IMR-90 (cell line): ENCODE results near the gene SLC34A3. TPM values are rescaled to one million over a fixed set of nuclear protein-coding genes. Genes with fewer than 3 reads are reported as not detected.

Experiments used
- ATAC-seq: fragments of 200-7000 bp; cut with Tn5 transposase; 2 replicates; pipeline ENCODE4 v1.9.1; 2020; ENCODE audit warnings: low read depth, mild to moderate bottlenecking, moderate library complexity
- BruUV-seq: library from RNA; stranded (reverse); fragments of 400-500 nt; replicated peaks from 2 replicates; lab custom pipeline; 2021; lab: Mats Ljungman, UMichigan
- CTCF ChIA-PET: fragments of 300-600 bp; formaldehyde crosslinking; extraction: SDS; loops from one replicate; lab custom pipeline; 2021; ENCODE audit warnings: antibody characterized with exemption; lab: Yijun Ruan, JAX
- POLR2A ChIA-PET: fragments of 300-600 bp; sonication (Branson Sonifier 250); formaldehyde crosslinking; loops from one replicate; lab custom pipeline; 2022; ENCODE audit warnings: antibody characterized with exemption; ENCODE audit not compliant: unreplicated experiment; lab: Charles Lee
- DNase-seq: peaks from one replicate; pipeline ENCODE4 v3.0.0; 2013
- H2AFZ ChIP-seq: replicated peaks from 2 replicates; pipeline ENCODE3; 2013; ENCODE audit warnings: low read length, mild to moderate bottlenecking; ENCODE audit not compliant: poor library complexity
- H2AK5ac ChIP-seq: 2 replicates; pipeline ENCODE4 v1.6.1; 2013; ENCODE audit warnings: low read depth, low read length, inconsistent platforms
- H2AK9ac ChIP-seq: replicated peaks from 2 replicates; pipeline ENCODE3; 2013; ENCODE audit warnings: mild to moderate bottlenecking, low read depth, low read length, moderate library complexity; ENCODE audit not compliant: poor library complexity
- H2BK120ac ChIP-seq: 2 replicates; pipeline ENCODE4 v1.6.1; 2013; ENCODE audit warnings: low read depth, low read length, inconsistent platforms
- H2BK15ac ChIP-seq: 3 replicates; pipeline ENCODE4 v1.6.1; 2013; ENCODE audit warnings: low read depth, low read length, inconsistent platforms
- H2BK20ac ChIP-seq: 2 replicates; pipeline ENCODE4 v1.6.1; 2013; ENCODE audit warnings: low read depth, mild to moderate bottlenecking, inconsistent platforms, low read length, moderate library complexity
- H2BK5ac ChIP-seq: 2 replicates; pipeline ENCODE4 v1.6.1; 2013; ENCODE audit warnings: mild to moderate bottlenecking, low read depth, low read length, inconsistent platforms; ENCODE audit not compliant: poor library complexity, severe bottlenecking
- H3K14ac ChIP-seq: replicated peaks from 2 replicates; pipeline ENCODE4 v1.6.1; 2013; ENCODE audit warnings: low read depth, low read length, inconsistent platforms
- H3K18ac ChIP-seq: 2 replicates; pipeline ENCODE4 v1.6.1; 2013; ENCODE audit warnings: low read depth, low read length, control low read depth
- H3K23ac ChIP-seq: 2 replicates; pipeline ENCODE4 v1.6.1; 2013; ENCODE audit warnings: low read depth, low read length, inconsistent platforms
- H3K27ac ChIP-seq: 2 replicates; pipeline ENCODE4 v1.5.1; 2013; ENCODE audit warnings: mild to moderate bottlenecking, control low read depth, low read length; ENCODE audit not compliant: insufficient read depth
- H3K27me3 ChIP-seq: 2 replicates; pipeline ENCODE4 v1.6.1; 2013; ENCODE audit warnings: low read length; ENCODE audit not compliant: control insufficient read depth, insufficient read depth
- H3K36me3 ChIP-seq: 2 replicates; pipeline ENCODE4 v1.6.1; 2013; ENCODE audit warnings: low read length, mixed read lengths; ENCODE audit not compliant: control insufficient read depth, insufficient read depth
- H3K4ac ChIP-seq: 2 replicates; pipeline ENCODE4 v1.6.1; 2013; ENCODE audit warnings: low read depth, low read length, inconsistent platforms
- H3K4me1 ChIP-seq: 2 replicates; pipeline ENCODE4 v1.6.1; 2013; ENCODE audit warnings: low read length, mixed read lengths; ENCODE audit not compliant: control insufficient read depth, insufficient read depth
- H3K4me2 ChIP-seq: 2 replicates; pipeline ENCODE4 v1.6.1; 2013; ENCODE audit warnings: low read depth, mild to moderate bottlenecking, control low read depth, low read length, moderate library complexity
- H3K4me3 ChIP-seq: 2 replicates; pipeline ENCODE4 v1.5.1; 2013; ENCODE audit warnings: low read depth, mild to moderate bottlenecking, control low read depth, low read length, moderate library complexity; ENCODE audit not compliant: insufficient read depth
- H3K56ac ChIP-seq: 2 replicates; pipeline ENCODE4 v1.6.1; 2013; ENCODE audit warnings: low read length, inconsistent platforms; ENCODE audit not compliant: insufficient read depth; ENCODE audit errors: extremely low read depth
- H3K79me1 ChIP-seq, 2 experiments: 2 replicates each; pipeline ENCODE4 v1.6.1; 2013; ENCODE audit warnings: low read length in 2 of 2, inconsistent platforms in 1 of 2, low read depth in 1 of 2
- H3K9ac ChIP-seq: 2 replicates; pipeline ENCODE4 v1.6.1; 2013; ENCODE audit warnings: low read depth, low read length, control low read depth
- H3K9me1 ChIP-seq: 2 replicates; pipeline ENCODE4 v1.6.1; 2013; ENCODE audit warnings: low read length, inconsistent platforms; ENCODE audit not compliant: insufficient read depth
- H3K9me3 ChIP-seq: 2 replicates; pipeline ENCODE4 v1.6.1; 2013; ENCODE audit warnings: low read length; ENCODE audit not compliant: control insufficient read depth, insufficient read depth
- H4K20me1 ChIP-seq: 2 replicates; pipeline ENCODE4 v1.6.1; 2013; ENCODE audit warnings: low read length, inconsistent platforms; ENCODE audit not compliant: insufficient read depth
- H4K5ac ChIP-seq: 2 replicates; pipeline ENCODE4 v1.6.1; 2013; ENCODE audit warnings: mild to moderate bottlenecking, low read depth, low read length, control low read depth
- H4K8ac ChIP-seq, 2 experiments: 2 replicates each; pipeline ENCODE4 v1.6.1; 2013; ENCODE audit warnings: low read depth in 2 of 2, low read length in 2 of 2, control low read depth in 1 of 2, inconsistent platforms in 1 of 2
- H4K91ac ChIP-seq: 2 replicates; pipeline ENCODE4 v1.6.1; 2013; ENCODE audit warnings: low read depth, low read length, inconsistent platforms; ENCODE audit not compliant: insufficient read depth
- BHLHE40 ChIP-seq: fragments of 150-350 bp; IDR thresholded peaks from 2 replicates; pipeline ENCODE4 v1.6.1; 2016; ENCODE audit warnings: mild to moderate bottlenecking, low read depth, low read length
- CHD1 ChIP-seq: IDR thresholded peaks from 2 replicates; pipeline ENCODE4 v1.6.1; 2012; ENCODE audit warnings: low read depth, low read length, improper control_type of control experiment
- FOS ChIP-seq: fragments of 150-350 bp; IDR thresholded peaks from 2 replicates; pipeline ENCODE4 v1.6.1; 2016; ENCODE audit warnings: low read depth, low read length
- MAFK ChIP-seq: IDR thresholded peaks from 2 replicates; pipeline ENCODE4 v1.6.1; 2012; ENCODE audit warnings: low read depth, low read length, improper control_type of control experiment
- MAZ ChIP-seq: IDR thresholded peaks from 2 replicates; pipeline ENCODE4 v1.6.1; 2012; ENCODE audit warnings: low read depth, mild to moderate bottlenecking, low read length, improper control_type of control experiment, moderate library complexity, borderline replicate concordance
- NFE2L2 ChIP-seq: fragments of 150-350 bp; IDR thresholded peaks from 2 replicates; pipeline ENCODE4 v1.6.1; 2016; ENCODE audit warnings: low read depth, mild to moderate bottlenecking, low read length
- POLR2A ChIP-seq: IDR thresholded peaks from 2 replicates; pipeline ENCODE4 v1.6.1; 2012; ENCODE audit warnings: mild to moderate bottlenecking, low read depth, low read length
- RFX5 ChIP-seq: IDR thresholded peaks from 2 replicates; pipeline ENCODE4 v1.8.0; 2012; ENCODE audit warnings: low read depth, mild to moderate bottlenecking, low read length, moderate library complexity
- SMC3 ChIP-seq: fragments of 150-350 bp; IDR thresholded peaks from 2 replicates; pipeline ENCODE4 v1.6.1; 2016; ENCODE audit warnings: low read depth, mild to moderate bottlenecking, antibody characterized with exemption, low read length, moderate library complexity
- WGBS, 2 experiments: methylation state at CpG; one replicate each; pipeline versions ENCODE4 v1.1.5 to v1.1.7; 2013; ENCODE audit warnings: missing lambda C conversion rate in 2 of 2; ENCODE audit not compliant: insufficient read length in 1 of 2; ENCODE audit errors: extremely low coverage in 2 of 2; 5-methylcytosine and 5-hydroxymethylcytosine counted together
- dilution Hi-C: fragments of 300-500 bp; cut with HindIII; formaldehyde crosslinking; loops from one replicate; pipeline ENCODE4 v1.14.3; 2018; ENCODE audit warnings: low sequenced_read_pairs; ENCODE audit not compliant: unreplicated experiment
- in situ Hi-C: fragments of 300-500 bp; cut with MboI; formaldehyde crosslinking; loops from 3 replicates; pipeline ENCODE4 v1.14.3; 2019; ENCODE audit warnings: low sequenced_read_pairs, inconsistent platforms, mixed read lengths
- intact Hi-C: fragments of 100-400 bp; cut with micrococcal nuclease; formaldehyde crosslinking; loops from 2 replicates; pipeline ENCODE4 v1.10.0; 2022
- polyA plus RNA-seq, 3 experiments: library from polyadenylated mRNA; depleted of rRNA; stranded (reverse); fragments of >200 nt; gene quantifications; 2 replicates each; pipeline ENCODE4 v1.2.3, GENCODE V29; 2012; ENCODE audit warnings: low replicate concordance in 1 of 3
- total RNA-seq: library from RNA; depleted of rRNA; stranded (reverse); fragments of >200 nt; gene quantifications from 2 replicates; pipeline ENCODE4 v1.2.3, GENCODE V29; 2012
- TF ChIP-seq, protein P1 (sequence below): fragments of 150-350 bp; IDR thresholded peaks from 2 replicates; pipeline ENCODE4 v1.6.1; 2017; ENCODE audit warnings: mild to moderate bottlenecking, antibody characterized with exemption, low read length, low read depth
- TF ChIP-seq, protein P2 (sequence below): conservative IDR thresholded peaks from 2 replicates; pipeline ENCODE4 v1.5.1; 2012; ENCODE audit warnings: mild to moderate bottlenecking, low read depth, low read length, improper control_type of control experiment
- TF ChIP-seq, protein P3 (sequence below): fragments of 150-350 bp; IDR thresholded peaks from 2 replicates; pipeline ENCODE4 v1.6.1; 2016; ENCODE audit warnings: low read depth, mild to moderate bottlenecking, low read length, moderate library complexity, borderline replicate concordance

The SLC34A3 gene
- total and polyA plus RNA-seq, 2 of the 4 experiments (the other 2 are of a cell fraction): not detected

DNA sequence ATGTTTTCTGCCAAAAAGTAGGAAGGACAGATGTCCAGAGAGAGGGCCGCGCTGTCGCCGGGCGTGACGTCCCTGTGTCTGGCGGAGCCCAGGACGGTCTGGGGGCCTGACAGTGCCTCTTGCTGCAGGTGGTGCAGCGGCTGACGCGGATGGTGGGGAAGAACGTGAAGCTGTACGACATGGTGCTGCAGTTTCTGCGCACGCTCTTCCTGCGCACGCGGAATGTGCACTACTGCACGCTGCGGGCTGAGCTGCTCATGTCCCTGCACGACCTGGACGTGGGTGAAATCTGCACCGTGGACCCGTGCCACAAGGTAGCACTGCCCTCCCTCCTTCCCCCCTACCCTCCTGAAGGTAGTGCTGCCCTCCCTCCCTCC lies 32.2 kb downstream of the SLC34A3 start:
- POLR2A ChIA-PET: no interaction called here
- Histone ChIP-seq H3K27me3 (no peaks in the 10 kb centered on the region), H2BK20ac (no peak overlapping the region), H4K20me1 (peaks cover 7% of the 10 kb centered on the region), H3K9me3 (no peaks in the 10 kb centered on the region), H3K14ac (no peak overlapping the region), H3K9me1 (no peaks in the 10 kb centered on the region), H2BK15ac (no peak overlapping the region), H3K23ac (no peak overlapping the region), H3K27ac (no peak overlapping the region), H3K4me3 (no peak overlapping the region), H3K56ac (no peak overlapping the region), H3K18ac (no peak overlapping the region), H2AFZ (no peak overlapping the region), H4K8ac (no peak overlapping the region), H2BK5ac (no peak overlapping the region), H4K5ac (no peak overlapping the region), H2AK9ac (no peak overlapping the region), H3K79me1 (peaks cover 10 to 40% of the 10 kb centered on the region in 2 experiments), H2AK5ac (no peak overlapping the region; the same call in 1 of the 2 replicates), H4K91ac (no peak overlapping the region), H3K9ac (no peak overlapping the region), H3K36me3 (peaks cover 53% of the 10 kb centered on the region), H3K4me2 (no peak overlapping the region), H2BK120ac (no peak overlapping the region), H3K4me1 (no peaks in the 10 kb centered on the region), H3K4ac (no peak overlapping the region)
- intact Hi-C loops (no loop called here), in situ Hi-C loops (no loop called here), dilution Hi-C loops (no loop called here)
- no peak for ATAC-seq
- TF ChIP-seq, protein P1, sequence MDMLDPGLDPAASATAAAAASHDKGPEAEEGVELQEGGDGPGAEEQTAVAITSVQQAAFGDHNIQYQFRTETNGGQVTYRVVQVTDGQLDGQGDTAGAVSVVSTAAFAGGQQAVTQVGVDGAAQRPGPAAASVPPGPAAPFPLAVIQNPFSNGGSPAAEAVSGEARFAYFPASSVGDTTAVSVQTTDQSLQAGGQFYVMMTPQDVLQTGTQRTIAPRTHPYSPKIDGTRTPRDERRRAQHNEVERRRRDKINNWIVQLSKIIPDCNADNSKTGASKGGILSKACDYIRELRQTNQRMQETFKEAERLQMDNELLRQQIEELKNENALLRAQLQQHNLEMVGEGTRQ: no peak
- TF ChIP-seq, protein P2, sequence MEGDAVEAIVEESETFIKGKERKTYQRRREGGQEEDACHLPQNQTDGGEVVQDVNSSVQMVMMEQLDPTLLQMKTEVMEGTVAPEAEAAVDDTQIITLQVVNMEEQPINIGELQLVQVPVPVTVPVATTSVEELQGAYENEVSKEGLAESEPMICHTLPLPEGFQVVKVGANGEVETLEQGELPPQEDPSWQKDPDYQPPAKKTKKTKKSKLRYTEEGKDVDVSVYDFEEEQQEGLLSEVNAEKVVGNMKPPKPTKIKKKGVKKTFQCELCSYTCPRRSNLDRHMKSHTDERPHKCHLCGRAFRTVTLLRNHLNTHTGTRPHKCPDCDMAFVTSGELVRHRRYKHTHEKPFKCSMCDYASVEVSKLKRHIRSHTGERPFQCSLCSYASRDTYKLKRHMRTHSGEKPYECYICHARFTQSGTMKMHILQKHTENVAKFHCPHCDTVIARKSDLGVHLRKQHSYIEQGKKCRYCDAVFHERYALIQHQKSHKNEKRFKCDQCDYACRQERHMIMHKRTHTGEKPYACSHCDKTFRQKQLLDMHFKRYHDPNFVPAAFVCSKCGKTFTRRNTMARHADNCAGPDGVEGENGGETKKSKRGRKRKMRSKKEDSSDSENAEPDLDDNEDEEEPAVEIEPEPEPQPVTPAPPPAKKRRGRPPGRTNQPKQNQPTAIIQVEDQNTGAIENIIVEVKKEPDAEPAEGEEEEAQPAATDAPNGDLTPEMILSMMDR: no peak
- no peak for TF ChIP-seq RFX5
- TF ChIP-seq POLR2A: no peak
- no peak for TF ChIP-seq BHLHE40
- no peak for TF ChIP-seq CHD1
- TF ChIP-seq SMC3: no peak
- no peak for TF ChIP-seq FOS
- no peak for TF ChIP-seq MAFK
- TF ChIP-seq NFE2L2: no peak
- TF ChIP-seq, protein P3, sequence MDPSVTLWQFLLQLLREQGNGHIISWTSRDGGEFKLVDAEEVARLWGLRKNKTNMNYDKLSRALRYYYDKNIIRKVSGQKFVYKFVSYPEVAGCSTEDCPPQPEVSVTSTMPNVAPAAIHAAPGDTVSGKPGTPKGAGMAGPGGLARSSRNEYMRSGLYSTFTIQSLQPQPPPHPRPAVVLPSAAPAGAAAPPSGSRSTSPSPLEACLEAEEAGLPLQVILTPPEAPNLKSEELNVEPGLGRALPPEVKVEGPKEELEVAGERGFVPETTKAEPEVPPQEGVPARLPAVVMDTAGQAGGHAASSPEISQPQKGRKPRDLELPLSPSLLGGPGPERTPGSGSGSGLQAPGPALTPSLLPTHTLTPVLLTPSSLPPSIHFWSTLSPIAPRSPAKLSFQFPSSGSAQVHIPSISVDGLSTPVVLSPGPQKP: no peak
- TF ChIP-seq MAZ: no peak
- 96% methylated on average over 20 of the region's 24 CpGs; no CpG with 5 or more reads in 1 of the 2 experiments for WGBS, 2 experiments
- BruUV-seq: no TSS peak
- CTCF ChIA-PET: no interaction called here
- DNase-seq: no peak
